A549 (cell line): ENCODE data around the gene HOATZ. TPM values are rescaled to one million over a fixed set of nuclear protein-coding genes. Genes with fewer than 3 reads are reported as not detected.

Experiments used
- ATAC-seq, 2 experiments: fragments of 200-7000 bp in 1 of 2; fragments of >200 bp in 1 of 2; cut with Nextera tagmentation in 1 of 2; cut with Tn5 transposase in 1 of 2; 3 replicates each; pipeline versions ENCODE4 v1.8.0 to v1.9.1; 2018 to 2020; ENCODE audit warnings: mild to moderate bottlenecking in 1 of 2, moderate library complexity in 1 of 2
- CTCF ChIA-PET: fragments of 300-600 bp; sonication (Branson Sonifier 250); formaldehyde crosslinking; extraction: SDS; loops from one replicate; lab custom pipeline; 2021; ENCODE audit warnings: antibody characterized with exemption, inconsistent platforms; lab: Yijun Ruan, JAX
- POLR2A ChIA-PET: fragments of 350-600 bp; formaldehyde crosslinking; extraction: SDS; loops from one replicate; lab custom pipeline; 2021; ENCODE audit warnings: antibody characterized with exemption, inconsistent platforms; lab: Yijun Ruan, JAX
- DNase-seq, 2 experiments: peaks; one replicate each; pipeline versions ENCODE4 v3.0.0 to v3.0.0-alpha.2; 2011 to 2016; ENCODE audit warnings: low read depth in 1 of 2, low spot score in 1 of 2
- FAIRE-seq: peaks from 2 replicates; lab custom pipeline; 2011; peaks lifted over from hg19 to GRCh38; lab: Jason Lieb, UNC
- H3K27ac ChIP-seq, 2 experiments: fragments of >200 bp; sonication (Bioruptor Twin); formaldehyde crosslinking; 3 replicates each; pipeline ENCODE4 v1.5.1; 2016 to 2017
- H3K4me1 ChIP-seq: fragments of >200 bp; sonication (Bioruptor Twin); formaldehyde crosslinking; 3 replicates; pipeline ENCODE4 v1.6.1; 2016
- H3K4me2 ChIP-seq: fragments of >200 bp; sonication (Bioruptor Twin); formaldehyde crosslinking; 3 replicates; pipeline ENCODE4 v1.6.1; 2016
- H3K4me3 ChIP-seq: fragments of >200 bp; sonication (Bioruptor Twin); formaldehyde crosslinking; 3 replicates; pipeline ENCODE4 v1.5.1; 2016
- H3K9me3 ChIP-seq: fragments of >200 bp; sonication (Bioruptor Twin); formaldehyde crosslinking; 3 replicates; pipeline ENCODE4 v1.6.1; 2016
- BCL3 ChIP-seq: fragments of >200 bp; sonication (Bioruptor Twin); formaldehyde crosslinking; IDR thresholded peaks from 3 replicates; pipeline ENCODE4 v1.6.1; 2016
- CBX8 ChIP-seq: fragments of 200-600 bp; sonication (generic); IDR thresholded peaks from 2 replicates; pipeline ENCODE4 v1.6.1; 2016
- CEBPB ChIP-seq, 2 experiments: fragments of >200 bp in 1 of 2; sonication (Bioruptor Twin) in 1 of 2; formaldehyde crosslinking in 1 of 2; IDR thresholded peaks; 2 replicates each; pipeline ENCODE4 v1.6.1; 2012 to 2016
- CHD2 ChIP-seq: fragments of 150-350 bp; IDR thresholded peaks from 2 replicates; pipeline ENCODE4 v1.6.1; 2014; ENCODE audit warnings: low read length; ENCODE audit not compliant: partially characterized antibody
- CTCF ChIP-seq: fragments of >200 bp; sonication (Bioruptor Twin); formaldehyde crosslinking; IDR thresholded peaks from 3 replicates; pipeline ENCODE4 v1.5.1; 2016
- E2F6 ChIP-seq: IDR thresholded peaks from 2 replicates; pipeline ENCODE4 v1.6.1; 2012; ENCODE audit warnings: low read depth, borderline replicate concordance
- EHF ChIP-seq: fragments of 250-450 bp; sonication (Bioruptor Pico); IDR thresholded peaks from 2 replicates; pipeline ENCODE4 v1.5.0; 2020; ENCODE audit warnings: mild to moderate bottlenecking
- EHMT2 ChIP-seq: fragments of 200-600 bp; sonication (generic); IDR thresholded peaks from 2 replicates; pipeline ENCODE4 v1.6.1; 2016; ENCODE audit warnings: antibody characterized with exemption, low read depth, mild to moderate bottlenecking, moderate library complexity
- EP300 ChIP-seq, 2 experiments: fragments of >200 bp; sonication (Bioruptor Twin); formaldehyde crosslinking; IDR thresholded peaks; 2 replicates in 1 of 2; 3 replicates in 1 of 2; pipeline ENCODE4 v1.6.1; 2016 to 2017
- ESRRA ChIP-seq: fragments of 150-350 bp; IDR thresholded peaks from 2 replicates; pipeline ENCODE4 v1.6.1; 2014; ENCODE audit warnings: mild to moderate bottlenecking, low read length, borderline replicate concordance
- FOSB ChIP-seq: fragments of 250-450 bp; sonication (Bioruptor Pico); IDR thresholded peaks from 2 replicates; pipeline ENCODE4 v1.5.0; 2020; ENCODE audit warnings: mild to moderate bottlenecking, moderate library complexity
- FOSL2 ChIP-seq, 2 experiments: fragments of 450-650 bp in 1 of 2; fragments of >200 bp in 1 of 2; sonication (Bioruptor Twin) in 1 of 2; formaldehyde crosslinking; IDR thresholded peaks; 2 replicates each; pipeline versions ENCODE4 v1.5.0 to v1.6.1; 2016 to 2020; ENCODE audit warnings: mild to moderate bottlenecking in 1 of 2, moderate library complexity in 1 of 2
- HES2 ChIP-seq: fragments of >200 bp; sonication (Bioruptor Twin); formaldehyde crosslinking; IDR thresholded peaks from 2 replicates; pipeline ENCODE4 v1.6.1; 2016
- HOXB5 ChIP-seq: fragments of 250-450 bp; sonication (Bioruptor Pico); IDR thresholded peaks from 2 replicates; pipeline ENCODE4 v1.5.0; 2020; ENCODE audit warnings: mild to moderate bottlenecking, moderate library complexity
- MAFK ChIP-seq: fragments of 450-650 bp; IDR thresholded peaks from 2 replicates; pipeline ENCODE4 v1.6.1; 2014; ENCODE audit not compliant: partially characterized antibody
- MAX ChIP-seq: IDR thresholded peaks from 2 replicates; pipeline ENCODE4 v1.6.1; 2012
- RAD21 ChIP-seq, 2 experiments: fragments of >200 bp in 1 of 2; sonication (Bioruptor Twin) in 1 of 2; formaldehyde crosslinking in 1 of 2; IDR thresholded peaks in 1 of 2; conservative IDR thresholded peaks in 1 of 2; 2 replicates in 1 of 2; 3 replicates in 1 of 2; pipeline ENCODE4 v1.6.1; 2012 to 2018; ENCODE audit warnings: inconsistent platforms in 1 of 2
- SMC3 ChIP-seq: fragments of >200 bp; sonication (Bioruptor Twin); formaldehyde crosslinking; IDR thresholded peaks from 3 replicates; pipeline ENCODE4 v1.6.1; 2018; ENCODE audit warnings: inconsistent platforms
- USF2 ChIP-seq: fragments of 450-650 bp; IDR thresholded peaks from 2 replicates; pipeline ENCODE4 v1.6.1; 2014; ENCODE audit warnings: antibody characterized with exemption
- ZSCAN20 ChIP-seq: fragments of 250-450 bp; sonication (Bioruptor Pico); IDR thresholded peaks from 2 replicates; pipeline ENCODE4 v1.8.0; 2022; ENCODE audit warnings: mild to moderate bottlenecking, moderate library complexity
- WGBS: methylation state at CpG from one replicate; pipeline ENCODE4 v1.1.6; 2017; ENCODE audit errors: missing lambda C conversion rate; 5-methylcytosine and 5-hydroxymethylcytosine counted together
- polyA plus RNA-seq, 4 experiments: library from polyadenylated mRNA; depleted of rRNA in 3 of 4; stranded (reverse); fragments of >200 nt; fragmentation: RNase III in 1 of 4; extraction: RNeasy Plus Mini Kit Qiagen cat#74134 plus additional on column Dnase treatment in 1 of 4; gene quantifications; 2 replicates in 3 of 4; 3 replicates in 1 of 4; pipeline ENCODE4 v1.2.3, GENCODE V29; 2011 to 2017

Gene HOATZ
- polyA plus RNA-seq, 2 of the 4 experiments (the other 2 are of a cell fraction), result not detected

GRCh38 chr11:111561791-111562325 lies 47.3 kb downstream of the HOATZ start:
- H3K4me1 ChIP-seq, result peaks cover 40% of the 10 kb centered on the region
- H3K9me3 ChIP-seq, result no peaks in the 10 kb centered on the region
- ATAC-seq (peak; percentile 72 to 78), DNase-seq (peak in 1 of 2 experiments; percentile 45), FAIRE-seq (no peak)
- peak overlapping the region; percentile 48 to 77 for H3K27ac ChIP-seq
- H3K4me3 ChIP-seq, result no peak overlapping the region
- 22% methylated on average over 3 of the region's 3 CpGs for WGBS
- TF ChIP-seq ZSCAN20 (CRISPR knock-in tag), result no peak
- no peak for TF ChIP-seq FOSL2 (IDR thresholded peaks at IDR 0.05)
- peak; percentile 33 for TF ChIP-seq FOSL2 (CRISPR knock-in tag; IDR thresholded peaks at IDR 0.05)
- POLR2A ChIA-PET, result no interaction called here
- CTCF ChIA-PET, result interaction anchor here (0.7 to 2.7 kb wide), 3 partner anchors 19 to 216 kb away, joined by 4 to 7 read pairs (median 5); no protein-coding TSS in a partner anchor
- peak overlapping the region; percentile 67 for H3K4me2 ChIP-seq

GRCh38 chr11:111562692-111563389 lies 48.3 kb downstream of the HOATZ start:
- H3K4me2 ChIP-seq, result peak overlapping the region; percentile 67
- CTCF ChIA-PET, result interaction anchor here (0.8 to 2.7 kb wide), 2 partner anchors 108 to 279 kb away, joined by 6 to 7 read pairs; no protein-coding TSS in a partner anchor
- H3K27ac ChIP-seq, result peak overlapping the region; percentile 48 to 77; a peak in 5 of 6 replicates
- POLR2A ChIA-PET, result no interaction called here
- no peak overlapping the region for H3K4me3 ChIP-seq
- peaks cover 32% of the 10 kb centered on the region for H3K4me1 ChIP-seq
- DNase-seq (no peak), ATAC-seq (no peak), FAIRE-seq (no peak)
- TF ChIP-seq FOSB (CRISPR knock-in tag) (no peak), EHMT2 (no peak), CHD2 (no peak), USF2 (no peak), EP300 (IDR thresholded peaks at IDR 0.05) (no peak), MAX (no peak), E2F6 (no peak), HOXB5 (no peak), EHF (CRISPR knock-in tag) (no peak), BCL3 (no peak)
- no peaks in the 10 kb centered on the region for H3K9me3 ChIP-seq
- WGBS, result 90% methylated on average over 10 of the region's 10 CpGs

- WGBS, result 56% methylated on average over 4 of the region's 4 CpGs
- FAIRE-seq, result no peak
- CTCF ChIA-PET, result interaction anchor here (1.1 to 1.5 kb wide), 4 partner anchors 24 to 258 kb away, joined by 3 to 5 read pairs (median 3); no protein-coding TSS in a partner anchor
- H3K4me2 ChIP-seq, result no peak overlapping the region
- H3K4me3 ChIP-seq, result no peak overlapping the region
- H3K9me3 ChIP-seq, result no peaks in the 10 kb centered on the region
- H3K27ac ChIP-seq, result peak overlapping the region; percentile 57 to 87; a peak in 5 of 6 replicates
- peak; percentile 43 to 51 for DNase-seq
- no peak for TF ChIP-seq FOSL2 (IDR thresholded peaks at IDR 0.05)
- no peak for TF ChIP-seq FOSL2 (CRISPR knock-in tag; IDR thresholded peaks at IDR 0.05)
- no peak for TF ChIP-seq HES2
- TF ChIP-seq EHMT2, result no peak
- TF ChIP-seq RAD21 (conservative IDR thresholded peaks at IDR 0.05 in 1 of 2, IDR thresholded peaks at IDR 0.05 in 1 of 2), result peak; percentile 71 to 78
- TF ChIP-seq ESRRA, result no peak
- TF ChIP-seq SMC3, result peak; percentile 66
- peak; percentile 80 for TF ChIP-seq CTCF
- peak; percentile 96 for TF ChIP-seq MAFK
- TF ChIP-seq CBX8, result no peak
- peak in 1 of 2 experiments; percentile 36; a peak in 1 of 4 replicates for TF ChIP-seq CEBPB (IDR thresholded peaks at IDR 0.05)
- TF ChIP-seq, all 56 proteins: peak for 5
- peak in 1 of 2 experiments; percentile 54; a peak in 3 of 6 replicates for ATAC-seq
- POLR2A ChIA-PET, result no interaction called here
- H3K4me1 ChIP-seq, result peaks cover 25% of the 10 kb centered on the region
Observed at GRCh38 chr11:111565114-111565720, 50.6 kb downstream of the HOATZ start.
